Measurements from ENCODE around the gene RAD1. TPM values are rescaled to one million over a fixed set of nuclear protein-coding genes. Genes with fewer than 3 reads are reported as not detected.
"Not testable (repeated sequence)": the region's sequence is repeated elsewhere in the genome, so short reads cannot be mapped to it uniquely, and the experiment has no call there.

RAD1 gene
- total RNA-seq, 1 experiment from 2014 or later, result 24.8 TPM

DNA sequence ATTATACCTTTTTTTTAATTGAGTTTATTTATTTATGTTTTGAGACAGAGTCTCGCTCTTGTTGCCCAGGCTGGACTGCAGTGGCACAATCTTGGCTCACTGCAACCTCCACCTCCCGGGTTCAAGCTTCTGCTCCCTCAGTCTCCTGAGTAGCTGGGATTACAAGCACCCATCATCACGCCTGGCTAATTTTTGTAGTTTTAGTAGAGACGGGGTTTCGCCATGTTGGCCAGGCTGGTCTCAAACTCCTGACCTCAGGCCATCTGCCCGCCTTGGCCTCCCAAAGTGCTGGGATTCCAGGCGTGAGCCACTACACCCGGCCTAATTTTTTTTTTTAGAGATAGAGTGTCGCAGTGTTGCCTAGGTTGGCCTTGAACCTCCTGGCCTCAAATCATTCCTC is 8.0 kb upstream of the RAD1 start:
- peaks cover 84% of the 10 kb centered on the region for H3K79me2 ChIP-seq (ENCODE audit: insufficient read depth, low read length)
- not testable (repeated sequence) for H3K27me3 ChIP-seq (ENCODE audit: insufficient read depth, low read length)

GRCh38 chr5:34919077-34919476 is 3.8 kb upstream of the RAD1 start:
- Histone ChIP-seq H3K9me3 (ENCODE audit: control insufficient read depth in 1 of 2, insufficient read depth in 1 of 2, low read depth in 1 of 2, low read length in 2 of 2) (no peaks in the 10 kb centered on the region), H3K79me2 (ENCODE audit: insufficient read depth, low read length) (peaks cover 89% of the 10 kb centered on the region), H3K4me2 (ENCODE audit: low read length) (no peak overlapping the region), H3K4me3 (replicated peaks in 1 of 2; ENCODE audit: low read depth in 1 of 2, low read length in 2 of 2) (no peak overlapping the region), H2AFZ (ENCODE audit: low read depth, low read length, poor library complexity, severe bottlenecking) (no peak overlapping the region), H3K36me3 (ENCODE audit: control insufficient read depth in 1 of 2, insufficient read depth in 2 of 2, low read length in 2 of 2) (peaks cover 33 to 40% of the 10 kb centered on the region in 2 experiments), H3K4me1 (ENCODE audit: control insufficient read depth in 1 of 2, insufficient read depth in 2 of 2, low read length in 2 of 2) (peaks cover 26 to 51% of the 10 kb centered on the region in 2 experiments), H3K27ac (ENCODE audit: low read depth, low read length) (no peak overlapping the region), H3K9ac (ENCODE audit: low read length) (no peak overlapping the region), H3K9me2 (ENCODE audit: insufficient read depth) (no peaks in the 10 kb centered on the region), H4K20me1 (ENCODE audit: insufficient read depth) (peaks cover 23% of the 10 kb centered on the region; the same call in 1 of the 2 replicates), H3K27me3 (ENCODE audit: insufficient read depth, low read length) (no peaks in the 10 kb centered on the region)
- ChIA-PET CTCF (no interaction called here), RAD21 (ENCODE audit: low non-redundant PET in 1 of 2, low total read pairs in 2 of 2, uncharacterized antibody in 2 of 2, unreplicated experiment in 2 of 2) (no interaction called here), POLR2A (no interaction called here)
- DNase-seq (ENCODE audit: low read depth, low spot score), result no peak
- BruUV-seq (replicated peaks), result no TSS peak
- intact Hi-C loops (cut with micrococcal nuclease), result no loop called here
- peak in 2 of 3 experiments; percentile 22 to 42; a peak in 2 of 6 replicates for TF ChIP-seq CTCF (IDR thresholded peaks at IDR 0.05 in 2 of 3, conservative IDR thresholded peaks at IDR 0.05 in 1 of 3; ENCODE audit: borderline replicate concordance in 1 of 3, insufficient read depth in 1 of 3, low read depth in 2 of 3, low read length in 2 of 3)
- no peak for TF ChIP-seq EZH2phosphoT487 (IDR thresholded peaks at IDR 0.05; ENCODE audit: borderline replicate concordance)
- TF ChIP-seq RAD21 (IDR thresholded peaks at IDR 0.05; ENCODE audit: low read depth), result peak; percentile 25; the same call in 1 of the 2 replicates
- TF ChIP-seq SP1 (IDR thresholded peaks at IDR 0.05; ENCODE audit: low read depth), result no peak
- TF ChIP-seq CBX3 (IDR thresholded peaks at IDR 0.05; ENCODE audit: low read depth), result no peak
- no peak for ATAC-seq

More for the DNA sequence above, 8.0 kb upstream of the RAD1 start:
- RAD21 ChIA-PET (ENCODE audit: low non-redundant PET in 1 of 2, low total read pairs in 2 of 2, uncharacterized antibody in 2 of 2, unreplicated experiment in 2 of 2); H3K9me3 ChIP-seq (ENCODE audit: control insufficient read depth in 1 of 2, insufficient read depth in 1 of 2, low read depth in 1 of 2, low read length in 2 of 2); H3K9me2 ChIP-seq (ENCODE audit: insufficient read depth); DNase-seq (ENCODE audit: low read depth, low spot score); BruUV-seq (replicated peaks); H2AFZ ChIP-seq (ENCODE audit: low read depth, low read length, poor library complexity, severe bottlenecking); CTCF ChIA-PET; H3K4me3 ChIP-seq (replicated peaks in 1 of 2; ENCODE audit: low read depth in 1 of 2, low read length in 2 of 2): not testable (repeated sequence)
- Histone ChIP-seq H3K4me1 (ENCODE audit: control insufficient read depth in 1 of 2, insufficient read depth in 2 of 2, low read length in 2 of 2) (peaks cover 29 to 43% of the 10 kb centered on the region in 2 experiments), H4K20me1 (ENCODE audit: insufficient read depth) (peaks cover 30% of the 10 kb centered on the region; the same call in 1 of the 2 replicates), H3K36me3 (ENCODE audit: control insufficient read depth in 1 of 2, insufficient read depth in 2 of 2, low read length in 2 of 2) (peaks cover 50 to 61% of the 10 kb centered on the region in 2 experiments), H3K27ac (ENCODE audit: low read depth, low read length) (peak overlapping the region; percentile 81), H3K4me2 (ENCODE audit: low read length) (peak overlapping the region; percentile 64), H3K9ac (ENCODE audit: low read length) (peak overlapping the region; percentile 2; the same call in 1 of the 2 replicates)
- POLR2A ChIA-PET, result interaction anchor here (1.2 to 1.5 kb wide), 2 partner anchors 8 to 9 kb away, joined by 5 to 6 read pairs; partner anchors contain the start of genes BRIX1 and RAD1
- intact Hi-C loops (cut with micrococcal nuclease), result loop anchor here (10.0 kb wide), 1 partner anchor 1478 kb away; the partner anchor contains the start of gene TARS1
- peak; percentile 51 for ATAC-seq

Data from HCT116 (cell line).